Measurements from ENCODE around the gene RBM47.

- TF ChIP-seq POLR2A (IDR thresholded peaks at IDR 0.05), result peak in 1 of 4 donors; percentile 51
- no peak for TF ChIP-seq CTCF (IDR thresholded peaks at IDR 0.05)
- peak; percentile 40 to 81 for TF ChIP-seq POLR2AphosphoS5 (IDR thresholded peaks at IDR 0.05)
- TF ChIP-seq EP300 (IDR thresholded peaks at IDR 0.05), result peak in 3 of 4 donors; percentile 37 to 78 (median 67)
These were observed 75.7 kb downstream of the RBM47 start for GRCh38 chr4:40553995-40554394.
